Measurements from ENCODE around the gene VWA3B.

- TF ChIP-seq CTCF (conservative IDR thresholded peaks at IDR 0.05; ENCODE audit: low read length) (no peak), EZH2phosphoT487 (IDR thresholded peaks at IDR 0.05; ENCODE audit: borderline replicate concordance) (no peak)
These were observed 155.0 kb downstream of the VWA3B start for GRCh38 chr2:98242003-98242402.
